Measurements from ENCODE around the gene CREB3. TPM values are rescaled to one million over a fixed set of nuclear protein-coding genes. Genes with fewer than 3 reads are reported as not detected.

The CREB3 gene
- total RNA-seq, 3 donors from 2014 or later, result 46.4 to 49.9 (median 47.2) TPM

- Histone ChIP-seq H3K27ac (no peak overlapping the region), H3K4me1 (peaks cover 0 to 5% of the 10 kb centered on the region in 2 donors), H3K27me3 (no peaks in the 10 kb centered on the region), H3K9me3 (no peaks in the 10 kb centered on the region), H3K4me3 (no peak overlapping the region), H3K36me3 (peaks cover 13% of the 10 kb centered on the region)
- intact Hi-C loops (cut with DNase I; ENCODE audit: low total_unique reads), result no loop called here
- no peak for DNase-seq (ENCODE audit: low spot score in 2 of 2)
- TF ChIP-seq POLR2AphosphoS5 (IDR thresholded peaks at IDR 0.05) (no peak), CTCF (IDR thresholded peaks at IDR 0.05) (no peak), POLR2A (IDR thresholded peaks at IDR 0.05) (no peak)
Observed at GRCh38 chr9:35738186-35738585, 5.7 kb downstream of the CREB3 start.

DNA sequence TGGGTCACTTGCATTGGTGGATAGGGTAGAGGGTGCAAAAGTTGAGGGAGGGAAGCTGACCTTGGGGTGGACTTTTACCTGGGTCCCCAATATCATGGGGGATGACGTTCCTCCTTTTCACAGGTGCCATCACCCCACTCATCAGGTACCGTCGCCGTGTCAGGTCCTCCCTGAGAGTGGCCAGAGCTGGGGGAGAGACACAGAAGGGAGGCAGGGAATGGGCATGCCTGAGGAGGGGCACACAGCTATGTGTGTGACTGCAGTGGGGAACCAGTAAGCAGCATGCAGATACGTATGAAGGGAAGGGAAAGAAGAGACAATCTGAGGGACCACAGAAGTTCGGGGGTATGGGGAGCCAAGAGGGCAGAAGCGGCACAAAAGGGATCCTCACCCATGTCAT lies 6.5 kb downstream of the CREB3 start:
- DNase-seq (ENCODE audit: low spot score in 2 of 2), result no peak
- Histone ChIP-seq H3K4me3 (no peak overlapping the region), H3K27ac (no peak overlapping the region), H3K4me1 (no peaks in the 10 kb centered on the region), H3K36me3 (peaks cover 13% of the 10 kb centered on the region), H3K9me3 (no peaks in the 10 kb centered on the region), H3K27me3 (no peaks in the 10 kb centered on the region)
- intact Hi-C loops (cut with DNase I; ENCODE audit: low total_unique reads), result no loop called here
- TF ChIP-seq CTCF (IDR thresholded peaks at IDR 0.05) (no peak), POLR2AphosphoS5 (IDR thresholded peaks at IDR 0.05) (no peak), POLR2A (IDR thresholded peaks at IDR 0.05) (no peak)

DNA sequence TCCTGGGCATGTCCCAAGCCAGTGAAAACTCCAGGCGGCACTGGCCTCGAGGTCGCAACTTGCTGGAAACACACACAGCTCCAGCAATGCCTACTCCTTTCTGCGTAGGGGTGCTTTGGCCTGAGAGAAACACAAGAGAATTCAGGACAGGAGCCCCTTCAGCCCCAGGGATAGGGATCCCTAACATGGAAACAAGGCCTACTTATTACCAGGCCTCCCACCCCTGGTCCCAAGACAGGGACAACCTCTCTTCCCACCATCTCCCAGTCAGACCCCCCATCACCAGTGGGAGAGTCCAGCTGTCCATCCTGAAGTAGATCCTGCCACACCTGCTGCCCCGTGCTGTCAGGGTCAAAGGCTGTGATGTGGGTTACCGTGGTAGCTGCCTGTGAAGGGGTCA lies 7.8 kb downstream of the CREB3 start:
- H3K9me3 ChIP-seq, result no peaks in the 10 kb centered on the region
- no peaks in the 10 kb centered on the region for H3K4me1 ChIP-seq
- intact Hi-C loops (cut with DNase I; ENCODE audit: low total_unique reads), result no loop called here
- peaks cover 13% of the 10 kb centered on the region for H3K36me3 ChIP-seq
- DNase-seq (ENCODE audit: low spot score in 2 of 2), result no peak
- H3K27ac ChIP-seq, result no peak overlapping the region
- H3K4me3 ChIP-seq, result no peak overlapping the region
- no peak for TF ChIP-seq CTCF (IDR thresholded peaks at IDR 0.05)
- H3K27me3 ChIP-seq, result no peaks in the 10 kb centered on the region

- no peaks in the 10 kb centered on the region for H3K27me3 ChIP-seq
- H3K4me3 ChIP-seq, result no peak overlapping the region
- H3K27ac ChIP-seq, result no peak overlapping the region
- TF ChIP-seq POLR2AphosphoS5 (IDR thresholded peaks at IDR 0.05), result no peak
- no peak for TF ChIP-seq CTCF (IDR thresholded peaks at IDR 0.05)
- TF ChIP-seq POLR2A (IDR thresholded peaks at IDR 0.05), result no peak
- H3K36me3 ChIP-seq, result peaks cover 13% of the 10 kb centered on the region
- no peak for DNase-seq (ENCODE audit: low spot score in 2 of 2)
- peaks cover 0 to 10% of the 10 kb centered on the region in 2 donors for H3K4me1 ChIP-seq
- no peaks in the 10 kb centered on the region for H3K9me3 ChIP-seq
- intact Hi-C loops (cut with DNase I; ENCODE audit: low total_unique reads), result no loop called here
Observed at GRCh38 chr9:35741740-35742139, 9.3 kb downstream of the CREB3 start.

DNA sequence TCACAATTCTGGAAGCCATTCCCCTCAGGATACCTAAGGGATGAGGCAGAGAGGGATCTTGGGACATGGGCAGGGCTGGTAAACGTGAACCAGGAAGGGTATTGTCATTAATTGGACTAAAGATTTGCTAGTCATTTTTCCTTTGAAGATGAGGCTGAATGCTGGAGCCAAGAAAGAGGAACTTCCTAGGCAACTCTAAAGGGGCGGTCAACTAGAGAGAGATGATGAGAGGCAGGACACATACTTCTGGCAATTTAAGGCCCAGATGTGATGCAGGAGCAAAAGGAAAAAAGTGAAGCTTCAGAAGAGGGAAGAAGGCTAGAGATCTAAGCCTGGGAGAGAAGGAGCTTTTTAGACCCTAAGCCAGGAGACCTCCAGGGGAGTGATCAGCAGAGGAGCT lies 11.0 kb downstream of the CREB3 start:
- DNase-seq (ENCODE audit: low spot score in 2 of 2), result no peak
- H3K36me3 ChIP-seq, result peaks cover 6% of the 10 kb centered on the region
- TF ChIP-seq CTCF (IDR thresholded peaks at IDR 0.05) (no peak), POLR2A (IDR thresholded peaks at IDR 0.05) (no peak), POLR2AphosphoS5 (IDR thresholded peaks at IDR 0.05) (no peak)
- H3K9me3 ChIP-seq, result no peaks in the 10 kb centered on the region
- H3K27me3 ChIP-seq, result no peaks in the 10 kb centered on the region
- H3K4me1 ChIP-seq, result peaks cover 0 to 21% of the 10 kb centered on the region in 2 donors
- intact Hi-C loops (cut with DNase I; ENCODE audit: low total_unique reads), result no loop called here
- H3K4me3 ChIP-seq, result no peak overlapping the region
- no peak overlapping the region for H3K27ac ChIP-seq

All from breast epithelium (tissue), 4 donors.